IMR-90 (cell line): Measurements from ENCODE around the gene CD46. TPM values are rescaled to one million over a fixed set of nuclear protein-coding genes. Genes with fewer than 3 reads are reported as not detected.

ENCODE experiments used
- ATAC-seq: fragments of 200-7000 bp; cut with Tn5 transposase; 2 replicates; pipeline ENCODE4 v1.9.1; 2020; ENCODE audit warnings: low read depth, mild to moderate bottlenecking, moderate library complexity
- BruUV-seq: library from RNA; stranded (reverse); fragments of 400-500 nt; replicated peaks from 2 replicates; lab custom pipeline; 2021; lab: Mats Ljungman, UMichigan
- CTCF ChIA-PET: fragments of 300-600 bp; formaldehyde crosslinking; extraction: SDS; loops from one replicate; lab custom pipeline; 2021; ENCODE audit warnings: antibody characterized with exemption; lab: Yijun Ruan, JAX
- POLR2A ChIA-PET: fragments of 300-600 bp; sonication (Branson Sonifier 250); formaldehyde crosslinking; loops from one replicate; lab custom pipeline; 2022; ENCODE audit warnings: antibody characterized with exemption; ENCODE audit not compliant: unreplicated experiment; lab: Charles Lee
- DNase-seq: peaks from one replicate; pipeline ENCODE4 v3.0.0; 2013
- H2AFZ ChIP-seq: replicated peaks from 2 replicates; pipeline ENCODE3; 2013; ENCODE audit warnings: low read length, mild to moderate bottlenecking; ENCODE audit not compliant: poor library complexity
- H2AK5ac ChIP-seq: 2 replicates; pipeline ENCODE4 v1.6.1; 2013; ENCODE audit warnings: low read depth, low read length, inconsistent platforms
- H2AK9ac ChIP-seq: replicated peaks from 2 replicates; pipeline ENCODE3; 2013; ENCODE audit warnings: mild to moderate bottlenecking, low read depth, low read length, moderate library complexity; ENCODE audit not compliant: poor library complexity
- H2BK120ac ChIP-seq: 2 replicates; pipeline ENCODE4 v1.6.1; 2013; ENCODE audit warnings: low read depth, low read length, inconsistent platforms
- H2BK15ac ChIP-seq: 3 replicates; pipeline ENCODE4 v1.6.1; 2013; ENCODE audit warnings: low read depth, low read length, inconsistent platforms
- H2BK20ac ChIP-seq: 2 replicates; pipeline ENCODE4 v1.6.1; 2013; ENCODE audit warnings: low read depth, mild to moderate bottlenecking, inconsistent platforms, low read length, moderate library complexity
- H2BK5ac ChIP-seq: 2 replicates; pipeline ENCODE4 v1.6.1; 2013; ENCODE audit warnings: mild to moderate bottlenecking, low read depth, low read length, inconsistent platforms; ENCODE audit not compliant: poor library complexity, severe bottlenecking
- H3K14ac ChIP-seq: replicated peaks from 2 replicates; pipeline ENCODE4 v1.6.1; 2013; ENCODE audit warnings: low read depth, low read length, inconsistent platforms
- H3K18ac ChIP-seq: 2 replicates; pipeline ENCODE4 v1.6.1; 2013; ENCODE audit warnings: low read depth, low read length, control low read depth
- H3K23ac ChIP-seq: 2 replicates; pipeline ENCODE4 v1.6.1; 2013; ENCODE audit warnings: low read depth, low read length, inconsistent platforms
- H3K27ac ChIP-seq: 2 replicates; pipeline ENCODE4 v1.5.1; 2013; ENCODE audit warnings: mild to moderate bottlenecking, control low read depth, low read length; ENCODE audit not compliant: insufficient read depth
- H3K27me3 ChIP-seq: 2 replicates; pipeline ENCODE4 v1.6.1; 2013; ENCODE audit warnings: low read length; ENCODE audit not compliant: control insufficient read depth, insufficient read depth
- H3K36me3 ChIP-seq: 2 replicates; pipeline ENCODE4 v1.6.1; 2013; ENCODE audit warnings: low read length, mixed read lengths; ENCODE audit not compliant: control insufficient read depth, insufficient read depth
- H3K4ac ChIP-seq: 2 replicates; pipeline ENCODE4 v1.6.1; 2013; ENCODE audit warnings: low read depth, low read length, inconsistent platforms
- H3K4me1 ChIP-seq: 2 replicates; pipeline ENCODE4 v1.6.1; 2013; ENCODE audit warnings: low read length, mixed read lengths; ENCODE audit not compliant: control insufficient read depth, insufficient read depth
- H3K4me2 ChIP-seq: 2 replicates; pipeline ENCODE4 v1.6.1; 2013; ENCODE audit warnings: low read depth, mild to moderate bottlenecking, control low read depth, low read length, moderate library complexity
- H3K4me3 ChIP-seq: 2 replicates; pipeline ENCODE4 v1.5.1; 2013; ENCODE audit warnings: low read depth, mild to moderate bottlenecking, control low read depth, low read length, moderate library complexity; ENCODE audit not compliant: insufficient read depth
- H3K56ac ChIP-seq: 2 replicates; pipeline ENCODE4 v1.6.1; 2013; ENCODE audit warnings: low read length, inconsistent platforms; ENCODE audit not compliant: insufficient read depth; ENCODE audit errors: extremely low read depth
- H3K79me1 ChIP-seq, 2 experiments: 2 replicates each; pipeline ENCODE4 v1.6.1; 2013; ENCODE audit warnings: low read length in 2 of 2, inconsistent platforms in 1 of 2, low read depth in 1 of 2
- H3K9ac ChIP-seq: 2 replicates; pipeline ENCODE4 v1.6.1; 2013; ENCODE audit warnings: low read depth, low read length, control low read depth
- H3K9me1 ChIP-seq: 2 replicates; pipeline ENCODE4 v1.6.1; 2013; ENCODE audit warnings: low read length, inconsistent platforms; ENCODE audit not compliant: insufficient read depth
- H3K9me3 ChIP-seq: 2 replicates; pipeline ENCODE4 v1.6.1; 2013; ENCODE audit warnings: low read length; ENCODE audit not compliant: control insufficient read depth, insufficient read depth
- H4K20me1 ChIP-seq: 2 replicates; pipeline ENCODE4 v1.6.1; 2013; ENCODE audit warnings: low read length, inconsistent platforms; ENCODE audit not compliant: insufficient read depth
- H4K5ac ChIP-seq: 2 replicates; pipeline ENCODE4 v1.6.1; 2013; ENCODE audit warnings: mild to moderate bottlenecking, low read depth, low read length, control low read depth
- H4K8ac ChIP-seq, 2 experiments: 2 replicates each; pipeline ENCODE4 v1.6.1; 2013; ENCODE audit warnings: low read depth in 2 of 2, low read length in 2 of 2, control low read depth in 1 of 2, inconsistent platforms in 1 of 2
- H4K91ac ChIP-seq: 2 replicates; pipeline ENCODE4 v1.6.1; 2013; ENCODE audit warnings: low read depth, low read length, inconsistent platforms; ENCODE audit not compliant: insufficient read depth
- BHLHE40 ChIP-seq: fragments of 150-350 bp; IDR thresholded peaks from 2 replicates; pipeline ENCODE4 v1.6.1; 2016; ENCODE audit warnings: mild to moderate bottlenecking, low read depth, low read length
- CHD1 ChIP-seq: IDR thresholded peaks from 2 replicates; pipeline ENCODE4 v1.6.1; 2012; ENCODE audit warnings: low read depth, low read length, improper control_type of control experiment
- CTCF ChIP-seq: conservative IDR thresholded peaks from 2 replicates; pipeline ENCODE4 v1.5.1; 2012; ENCODE audit warnings: mild to moderate bottlenecking, low read depth, low read length, improper control_type of control experiment
- ELK1 ChIP-seq: fragments of 150-350 bp; IDR thresholded peaks from 2 replicates; pipeline ENCODE4 v1.6.1; 2016; ENCODE audit warnings: low read depth, mild to moderate bottlenecking, low read length, moderate library complexity, borderline replicate concordance
- FOS ChIP-seq: fragments of 150-350 bp; IDR thresholded peaks from 2 replicates; pipeline ENCODE4 v1.6.1; 2016; ENCODE audit warnings: low read depth, low read length
- MAFK ChIP-seq: IDR thresholded peaks from 2 replicates; pipeline ENCODE4 v1.6.1; 2012; ENCODE audit warnings: low read depth, low read length, improper control_type of control experiment
- MAZ ChIP-seq: IDR thresholded peaks from 2 replicates; pipeline ENCODE4 v1.6.1; 2012; ENCODE audit warnings: low read depth, mild to moderate bottlenecking, low read length, improper control_type of control experiment, moderate library complexity, borderline replicate concordance
- MXI1 ChIP-seq: IDR thresholded peaks from 2 replicates; pipeline ENCODE4 v1.6.1; 2012; ENCODE audit warnings: low read depth, mild to moderate bottlenecking, low read length, moderate library complexity, borderline replicate concordance
- NFE2L2 ChIP-seq: fragments of 150-350 bp; IDR thresholded peaks from 2 replicates; pipeline ENCODE4 v1.6.1; 2016; ENCODE audit warnings: low read depth, mild to moderate bottlenecking, low read length
- POLR2A ChIP-seq: IDR thresholded peaks from 2 replicates; pipeline ENCODE4 v1.6.1; 2012; ENCODE audit warnings: mild to moderate bottlenecking, low read depth, low read length
- RAD21 ChIP-seq: IDR thresholded peaks from 2 replicates; pipeline ENCODE4 v1.6.1; 2012; ENCODE audit warnings: low read length, improper control_type of control experiment
- RCOR1 ChIP-seq: IDR thresholded peaks from 2 replicates; pipeline ENCODE4 v1.6.1; 2012; ENCODE audit warnings: mild to moderate bottlenecking, low read length, improper control_type of control experiment; ENCODE audit not compliant: insufficient replicate concordance
- RFX5 ChIP-seq: IDR thresholded peaks from 2 replicates; pipeline ENCODE4 v1.8.0; 2012; ENCODE audit warnings: low read depth, mild to moderate bottlenecking, low read length, moderate library complexity
- SMC3 ChIP-seq: fragments of 150-350 bp; IDR thresholded peaks from 2 replicates; pipeline ENCODE4 v1.6.1; 2016; ENCODE audit warnings: low read depth, mild to moderate bottlenecking, antibody characterized with exemption, low read length, moderate library complexity
- USF2 ChIP-seq: fragments of 150-350 bp; IDR thresholded peaks from 2 replicates; pipeline ENCODE4 v1.6.1; 2017; ENCODE audit warnings: mild to moderate bottlenecking, antibody characterized with exemption, low read length, low read depth
- WGBS, 2 experiments: methylation state at CpG; one replicate each; pipeline versions ENCODE4 v1.1.5 to v1.1.7; 2013; ENCODE audit warnings: missing lambda C conversion rate in 2 of 2; ENCODE audit not compliant: insufficient read length in 1 of 2; ENCODE audit errors: extremely low coverage in 2 of 2; 5-methylcytosine and 5-hydroxymethylcytosine counted together
- dilution Hi-C: fragments of 300-500 bp; cut with HindIII; formaldehyde crosslinking; loops from one replicate; pipeline ENCODE4 v1.14.3; 2018; ENCODE audit warnings: low sequenced_read_pairs; ENCODE audit not compliant: unreplicated experiment
- in situ Hi-C: fragments of 300-500 bp; cut with MboI; formaldehyde crosslinking; loops from 3 replicates; pipeline ENCODE4 v1.14.3; 2019; ENCODE audit warnings: low sequenced_read_pairs, inconsistent platforms, mixed read lengths
- intact Hi-C: fragments of 100-400 bp; cut with micrococcal nuclease; formaldehyde crosslinking; loops from 2 replicates; pipeline ENCODE4 v1.10.0; 2022
- polyA plus RNA-seq, 3 experiments: library from polyadenylated mRNA; depleted of rRNA; stranded (reverse); fragments of >200 nt; gene quantifications; 2 replicates each; pipeline ENCODE4 v1.2.3, GENCODE V29; 2012; ENCODE audit warnings: low replicate concordance in 1 of 3
- total RNA-seq: library from RNA; depleted of rRNA; stranded (reverse); fragments of >200 nt; gene quantifications from 2 replicates; pipeline ENCODE4 v1.2.3, GENCODE V29; 2012

The CD46 gene
- total and polyA plus RNA-seq, 2 of the 4 experiments (the other 2 are of a cell fraction) = 37.1 to 82.0 TPM

- H3K9ac ChIP-seq = peak overlapping the region; percentile 80
- WGBS, 2 experiments = 3% methylated on average over 9 of the region's 30 CpGs; no CpG with 5 or more reads in 1 of the 2 experiments
- H2BK20ac ChIP-seq = no peak overlapping the region
- DNase-seq = peak; percentile 13
- H4K20me1 ChIP-seq = peaks cover 37% of the 10 kb centered on the region
- H3K4me3 ChIP-seq = peak overlapping the region; percentile 79
- H3K56ac ChIP-seq = peak overlapping the region; percentile 61; the same call in 1 of the 2 replicates
- no peaks in the 10 kb centered on the region for H3K36me3 ChIP-seq
- H3K79me1 ChIP-seq = peaks cover 15 to 46% of the 10 kb centered on the region in 2 experiments
- H2BK15ac ChIP-seq = no peak overlapping the region
- peaks cover 3% of the 10 kb centered on the region; the same call in 1 of the 2 replicates for H3K9me1 ChIP-seq
- no peak overlapping the region for H3K18ac ChIP-seq
- H4K5ac ChIP-seq = no peak overlapping the region
- intact Hi-C loops (no loop called here), in situ Hi-C loops (no loop called here), dilution Hi-C loops (no loop called here)
- H2BK5ac ChIP-seq = peak overlapping the region; percentile 29
- H2BK120ac ChIP-seq = no peak overlapping the region
- H2AFZ ChIP-seq = peak overlapping the region; percentile 93
- H2AK5ac ChIP-seq = peak overlapping the region; percentile 50; the same call in 1 of the 2 replicates
- no TSS peak for BruUV-seq
- POLR2A ChIA-PET = interaction anchor here (0.6 kb wide), 1 partner anchor 687 kb away, joined by 3 read pairs; no protein-coding TSS in a partner anchor
- peak overlapping the region; percentile 67 for H3K4ac ChIP-seq
- peak overlapping the region; percentile 94 for H3K23ac ChIP-seq
- peak overlapping the region; percentile 70 for H3K27ac ChIP-seq
- no peaks in the 10 kb centered on the region for H3K9me3 ChIP-seq
- H3K4me2 ChIP-seq = peak overlapping the region; percentile 68
- H4K91ac ChIP-seq = no peak overlapping the region; the same call in 1 of the 2 replicates
- H2AK9ac ChIP-seq = peak overlapping the region; percentile 83
- H3K4me1 ChIP-seq = peaks cover 4% of the 10 kb centered on the region; the same call in 1 of the 2 replicates
- CTCF ChIA-PET = interaction anchor here (0.6 kb wide), 2 partner anchors 53 to 167 kb away, joined by 3 to 6 read pairs; no protein-coding TSS in a partner anchor
- H3K27me3 ChIP-seq = no peaks in the 10 kb centered on the region
- H4K8ac ChIP-seq = peak overlapping the region; percentile 62 to 95; a peak in 2 of 4 replicates
- H3K14ac ChIP-seq = peak overlapping the region; percentile 74
- ATAC-seq = peak; percentile 16
- TF ChIP-seq RFX5 = no peak
- TF ChIP-seq POLR2A = no peak
- no peak for TF ChIP-seq MAFK
- no peak for TF ChIP-seq SMC3
- TF ChIP-seq NFE2L2 = no peak
- no peak for TF ChIP-seq RAD21
- no peak for TF ChIP-seq CHD1
- no peak; the same call in 1 of the 2 replicates for TF ChIP-seq MXI1
- no peak for TF ChIP-seq CTCF
- no peak for TF ChIP-seq BHLHE40
- TF ChIP-seq FOS = no peak
- TF ChIP-seq USF2 = no peak
- TF ChIP-seq RCOR1 = no peak
- TF ChIP-seq MAZ = no peak
- no peak for TF ChIP-seq ELK1
Measured at GRCh38 chr1:207752456-207752998, 673 bp downstream of the CD46 start.
